Left ventricle myocardium inferior (tissue), 1 donor: ENCODE results near the gene CYP4F12. TPM values are rescaled to one million over a fixed set of nuclear protein-coding genes. Genes with fewer than 3 reads are reported as not detected.

Source experiments
- DNase-seq: peaks from one replicate; pipeline ENCODE4 v3.0.0-alpha.2; 2020
- H3K27ac ChIP-seq: fragments of 200-600 bp; replicated peaks from 2 replicates; pipeline ENCODE4 v1.8.0; 2021
- H3K27me3 ChIP-seq: fragments of 200-600 bp; 2 replicates; pipeline ENCODE4 v1.8.0; 2021; ENCODE audit warnings: low read depth
- H3K36me3 ChIP-seq: fragments of 200-600 bp; 2 replicates; pipeline ENCODE4 v1.8.0; 2021
- H3K4me1 ChIP-seq: fragments of 200-600 bp; 2 replicates; pipeline ENCODE4 v1.8.0; 2021
- H3K4me3 ChIP-seq: fragments of 200-600 bp; 2 replicates; pipeline ENCODE4 v1.8.0; 2021; ENCODE audit warnings: mild to moderate bottlenecking, moderate library complexity
- H3K9me3 ChIP-seq: fragments of 200-600 bp; replicated peaks from 2 replicates; pipeline ENCODE4 v1.8.0; 2021
- CTCF ChIP-seq: fragments of 200-600 bp; IDR thresholded peaks from 2 replicates; pipeline ENCODE4 v1.8.0; 2021; ENCODE audit warnings: antibody characterized with exemption, mild to moderate bottlenecking, borderline replicate concordance
- intact Hi-C: fragments of 100-400 bp; cut with micrococcal nuclease; formaldehyde crosslinking; loops from one replicate; pipeline ENCODE4 v1.11.0; 2022
- total RNA-seq: library from RNA; stranded (reverse); fragmentation: NEBNext Ultra II Directional; extraction: Animal tissue kit (Norgen Biotek cat#: 25700); gene quantifications from one replicate; pipeline ENCODE4 v1.2.1, GENCODE V29; 2021
- donor health status: DM: no; HTN: yes; CAD: no; lungs with severe emphysema.

The CYP4F12 gene
- total RNA-seq, 1 donor from 2014 or later: 3.3 TPM

DNA sequence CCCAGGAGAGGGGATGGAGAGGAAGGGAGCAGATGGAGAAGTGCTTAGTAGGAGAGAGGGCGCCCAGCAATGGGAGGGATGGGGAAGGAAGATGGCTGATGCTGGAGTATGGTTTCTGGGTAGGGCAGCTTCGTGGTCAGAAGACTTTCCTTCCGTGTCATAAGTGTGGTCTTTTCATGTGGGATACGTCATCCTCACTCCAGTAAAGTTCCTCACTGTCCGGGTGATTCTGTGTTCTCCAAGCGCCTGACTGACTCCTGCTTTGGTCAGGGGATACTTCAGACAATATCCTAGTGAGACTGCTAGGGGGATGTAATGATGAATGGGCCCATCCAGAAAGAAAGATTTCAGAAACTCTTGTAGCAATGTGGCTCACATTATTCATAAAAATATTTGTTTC is 61.0 kb downstream of the CYP4F12 start:
- H3K4me3 ChIP-seq: no peak overlapping the region
- DNase-seq: no peak
- H3K4me1 ChIP-seq: peaks cover 3% of the 10 kb centered on the region
- no peak for TF ChIP-seq CTCF
- peaks cover 11% of the 10 kb centered on the region for H3K9me3 ChIP-seq
- intact Hi-C loops: no loop called here
- H3K27ac ChIP-seq: no peak overlapping the region
- no peaks in the 10 kb centered on the region for H3K36me3 ChIP-seq
- H3K27me3 ChIP-seq: peaks cover 3% of the 10 kb centered on the region

GRCh38 chr19:15737722-15738121 is 64.8 kb downstream of the CYP4F12 start, which contains the start of gene OR10H3:
Gene OR10H3, plus strand, starts transcription at chr19:15737985. Its CDS starts 3,408 bp downstream, at chr19:15741393.
- H3K36me3 ChIP-seq: no peaks in the 10 kb centered on the region
- H3K27me3 ChIP-seq: peaks cover 5% of the 10 kb centered on the region
- intact Hi-C loops: no loop called here
- H3K4me1 ChIP-seq: peaks cover under 1% of the 10 kb centered on the region
- H3K9me3 ChIP-seq: peaks cover 20% of the 10 kb centered on the region
- no peak for TF ChIP-seq CTCF
- H3K4me3 ChIP-seq: no peak within 1 kb of the TSS
- no peak for DNase-seq
- H3K27ac ChIP-seq: no peak within 1 kb of the TSS

- no peak overlapping the region for H3K4me3 ChIP-seq
- peaks cover 27% of the 10 kb centered on the region for H3K27me3 ChIP-seq
- H3K27ac ChIP-seq: no peak overlapping the region
- no peak for TF ChIP-seq CTCF
- H3K36me3 ChIP-seq: no peaks in the 10 kb centered on the region
- intact Hi-C loops: no loop called here
- peaks cover 20% of the 10 kb centered on the region for H3K9me3 ChIP-seq
- no peaks in the 10 kb centered on the region for H3K4me1 ChIP-seq
- no peak for DNase-seq
These were observed 67.9 kb downstream of the CYP4F12 start for GRCh38 chr19:15740785-15741184.

Other genes with a start within 250 kb of the CYP4F12 start
- 25.3 TPM for gene WIZ, start 223.1 kb upstream of the CYP4F12 start, total RNA-seq
- gene RASAL3, start 208.5 kb upstream of the CYP4F12 start, total RNA-seq: 1.5 TPM
- gene PGLYRP2, start 193.6 kb upstream of the CYP4F12 start, total RNA-seq: not detected
- gene CYP4F22, start 164.6 kb upstream of the CYP4F12 start, total RNA-seq: not detected
- not detected for gene CYP4F8, start 57.9 kb upstream of the CYP4F12 start, total RNA-seq
- gene CYP4F3, start 32.2 kb upstream of the CYP4F12 start, total RNA-seq: not detected
- gene OR10H2, start 54.9 kb downstream of the CYP4F12 start, total RNA-seq: not detected
- gene OR10H3, start 64.9 kb downstream of the CYP4F12 start, total RNA-seq: not detected
- gene OR10H5, start 114.6 kb downstream of the CYP4F12 start, total RNA-seq: not detected
- gene OR10H1, start 142.6 kb downstream of the CYP4F12 start, total RNA-seq: not detected
- not detected for gene CYP4F2, start 225.0 kb downstream of the CYP4F12 start, total RNA-seq